SK-N-SH treated with all-trans-retinoic acid at 6 μM for 48 hours (cell line): ENCODE data around the gene KLHL29.

Experiments
- ATAC-seq: fragments of 200-7000 bp; cut with Tn5 transposase; 3 replicates; pipeline ENCODE4 v1.9.1; 2020; ENCODE audit warnings: mild to moderate bottlenecking, moderate library complexity
- BACH2 ChIP-seq: fragments of 250-450 bp; sonication (Bioruptor Pico); IDR thresholded peaks from 2 replicates; pipeline ENCODE4 v1.9.0; 2021; ENCODE audit warnings: mild to moderate bottlenecking, borderline replicate concordance
- CREB5 ChIP-seq: fragments of 250-450 bp; sonication (Bioruptor Pico); IDR thresholded peaks from 2 replicates; pipeline ENCODE4 v1.5.1; 2020; ENCODE audit warnings: low read depth, mild to moderate bottlenecking, moderate library complexity
- CSDC2 ChIP-seq: fragments of 250-450 bp; sonication (Bioruptor Pico); IDR thresholded peaks from 2 replicates; pipeline ENCODE4 v1.5.0; 2020; ENCODE audit warnings: mild to moderate bottlenecking, moderate library complexity
- CSRNP3 ChIP-seq: fragments of 250-450 bp; sonication (Bioruptor Pico); IDR thresholded peaks from 2 replicates; pipeline ENCODE4 v1.5.1; 2021; ENCODE audit warnings: mild to moderate bottlenecking, moderate library complexity
- GLIS3 ChIP-seq: fragments of 250-450 bp; sonication (Bioruptor Pico); IDR thresholded peaks from 2 replicates; pipeline ENCODE4 v1.5.0; 2020; ENCODE audit warnings: mild to moderate bottlenecking, moderate library complexity
- OSR1 ChIP-seq: fragments of 250-450 bp; sonication (Bioruptor Pico); IDR thresholded peaks from 2 replicates; pipeline ENCODE4 v1.8.0; 2022; ENCODE audit warnings: moderate library complexity, mild to moderate bottlenecking, inconsistent platforms
- PATZ1 ChIP-seq: fragments of 250-450 bp; sonication (Bioruptor Pico); IDR thresholded peaks from 2 replicates; pipeline ENCODE4 v1.8.0; 2020; ENCODE audit warnings: mild to moderate bottlenecking, moderate library complexity, borderline replicate concordance
- POU6F1 ChIP-seq: fragments of 250-450 bp; sonication (Bioruptor Pico); IDR thresholded peaks from 2 replicates; pipeline ENCODE4 v1.8.0; 2021; ENCODE audit warnings: low read depth, mild to moderate bottlenecking, moderate library complexity, borderline replicate concordance
- PPARA ChIP-seq: fragments of 250-450 bp; sonication (Bioruptor Pico); IDR thresholded peaks from 2 replicates; pipeline ENCODE4 v1.5.0; 2020; ENCODE audit warnings: mild to moderate bottlenecking, borderline replicate concordance
- RARB ChIP-seq: fragments of 250-450 bp; sonication (Bioruptor Pico); IDR thresholded peaks from 2 replicates; pipeline ENCODE4 v1.8.0; 2021; ENCODE audit warnings: mild to moderate bottlenecking, moderate library complexity
- SNAI2 ChIP-seq: fragments of 250-450 bp; sonication (Bioruptor Pico); IDR thresholded peaks from 2 replicates; pipeline ENCODE4 v1.5.0; 2020; ENCODE audit warnings: mild to moderate bottlenecking, moderate library complexity
- TCF4 ChIP-seq: fragments of 250-450 bp; sonication (Bioruptor Pico); IDR thresholded peaks from 2 replicates; pipeline ENCODE4 v1.8.0; 2021; ENCODE audit warnings: mild to moderate bottlenecking, moderate library complexity, borderline replicate concordance
- TOX ChIP-seq: fragments of 250-450 bp; sonication (Bioruptor Pico); IDR thresholded peaks from 2 replicates; pipeline ENCODE4 v1.8.0; 2021; ENCODE audit warnings: mild to moderate bottlenecking, moderate library complexity, borderline replicate concordance
- TSHZ2 ChIP-seq: fragments of 250-450 bp; sonication (Bioruptor Pico); IDR thresholded peaks from 2 replicates; pipeline ENCODE4 v1.5.0; 2020; ENCODE audit warnings: mild to moderate bottlenecking, moderate library complexity
- ZC3H10 ChIP-seq: fragments of 250-450 bp; sonication (Bioruptor Pico); IDR thresholded peaks from 2 replicates; pipeline ENCODE4 v1.5.1; 2021; ENCODE audit warnings: mild to moderate bottlenecking, moderate library complexity
- ZFP3 ChIP-seq: fragments of 250-450 bp; sonication (Bioruptor Pico); IDR thresholded peaks from 2 replicates; pipeline ENCODE4 v1.5.0; 2020; ENCODE audit warnings: mild to moderate bottlenecking, moderate library complexity
- ZFP30 ChIP-seq: fragments of 450-650 bp; formaldehyde crosslinking; IDR thresholded peaks from 2 replicates; pipeline ENCODE4 v1.5.0; 2022; ENCODE audit warnings: mild to moderate bottlenecking, moderate library complexity
- ZNF565 ChIP-seq: fragments of 450-650 bp; formaldehyde crosslinking; conservative IDR thresholded peaks from 2 replicates; pipeline ENCODE4 v1.5.0; 2020; ENCODE audit warnings: low read depth, mild to moderate bottlenecking, moderate library complexity
- ZNF70 ChIP-seq: fragments of 450-650 bp; formaldehyde crosslinking; IDR thresholded peaks from 2 replicates; pipeline ENCODE4 v1.5.0; 2020; ENCODE audit warnings: mild to moderate bottlenecking, moderate library complexity

The KLHL29 gene

GRCh38 chr2:23604731-23605130, 219.8 kb downstream of the KLHL29 start:
- TF ChIP-seq ZFP3 (CRISPR knock-in tag) (no peak), ZFP30 (CRISPR knock-in tag) (no peak), ZNF565 (CRISPR knock-in tag) (no peak), TSHZ2 (CRISPR knock-in tag) (no peak), PPARA (CRISPR knock-in tag) (no peak), ZNF70 (no peak)

GRCh38 chr2:23605236-23605635, 220.3 kb downstream of the KLHL29 start:
- ATAC-seq: no peak
- no peak for TF ChIP-seq CSRNP3 (CRISPR knock-in tag)
- TF ChIP-seq, all 23 proteins: peak for 0

More at GRCh38 chr2:23604731-23605130, 219.8 kb downstream of the KLHL29 start:
- ATAC-seq: no peak

- TF ChIP-seq TSHZ2 (CRISPR knock-in tag) (no peak), TOX (CRISPR knock-in tag) (no peak), ZNF70 (no peak), ZC3H10 (CRISPR knock-in tag) (no peak), ZFP3 (CRISPR knock-in tag) (no peak), SNAI2 (no peak), TCF4 (CRISPR knock-in tag) (no peak), OSR1 (CRISPR knock-in tag) (no peak), CREB5 (CRISPR knock-in tag) (no peak)
- TF ChIP-seq, all 23 proteins: peak for 0
- ATAC-seq: no peak
These were observed 221.2 kb downstream of the KLHL29 start for GRCh38 chr2:23606196-23606595.

GRCh38 chr2:23606968-23607367, 222.0 kb downstream of the KLHL29 start:
- TF ChIP-seq ZNF565 (CRISPR knock-in tag) (no peak), SNAI2 (no peak), ZFP30 (CRISPR knock-in tag) (no peak), BACH2 (no peak), PATZ1 (no peak), PPARA (CRISPR knock-in tag) (no peak), ZNF70 (no peak), CSDC2 (no peak), TSHZ2 (CRISPR knock-in tag) (no peak), GLIS3 (CRISPR knock-in tag) (no peak), ZC3H10 (CRISPR knock-in tag) (no peak), POU6F1 (CRISPR knock-in tag) (no peak), RARB (no peak)
- ATAC-seq: no peak
